ENCODE measurements around the gene TMPRSS9. TPM values are rescaled to one million over a fixed set of nuclear protein-coding genes. Genes with fewer than 3 reads are reported as not detected.

TMPRSS9 gene
- total and polyA plus RNA-seq, 4 experiments from 2014 or later = not detected

Small RNA genes lying within 50 kb of the gene (microRNA-seq; reads per million reads assigned to microRNA genes)
- gene MIR7108 (ENCODE audit: borderline microRNAs expressed, borderline number of aligned reads, borderline replicate concordance) = not detected

Other genes starting within 250 kb of the TMPRSS9 start
- gene AP3D1, start 208.7 kb upstream of the TMPRSS9 start, total RNA-seq = 10 to 100 TPM; 80.6 to 87.2 TPM
- gene AP3D1, start 208.7 kb upstream of the TMPRSS9 start, polyA plus RNA-seq = 10 to 100 TPM in 1 of 2 donors, 1 to 10 TPM in 1; 6.7 to 58.9 TPM
- gene DOT1L, start 196.3 kb upstream of the TMPRSS9 start, total RNA-seq = 10 to 100 TPM; 29.6 to 29.9 TPM
- under 1 TPM; 0.03 to 0.94 TPM for gene DOT1L, start 196.3 kb upstream of the TMPRSS9 start, polyA plus RNA-seq
- 10 to 100 TPM; 64.9 to 65.3 TPM for gene PLEKHJ1, start 123.9 kb upstream of the TMPRSS9 start, total RNA-seq
- 100 to 1,000 TPM; 105 to 119 TPM for gene PLEKHJ1, start 123.9 kb upstream of the TMPRSS9 start, polyA plus RNA-seq
- gene SF3A2, start 123.4 kb upstream of the TMPRSS9 start, total RNA-seq = 100 to 1,000 TPM; 140 to 141 TPM
- gene SF3A2, start 123.4 kb upstream of the TMPRSS9 start, polyA plus RNA-seq = 10 to 100 TPM in 1 of 2 donors, 1 to 10 TPM in 1; 8.3 to 37.8 TPM
- 10 to 100 TPM in 1 of 2 experiments, 1 to 10 TPM in 1; 7.5 to 12.7 TPM for gene AMH, start 110.9 kb upstream of the TMPRSS9 start, total RNA-seq
- not detected for gene AMH, start 110.9 kb upstream of the TMPRSS9 start, polyA plus RNA-seq
- gene JSRP1, start 103.8 kb upstream of the TMPRSS9 start, total RNA-seq = 1 to 10 TPM; 1.3 to 1.5 TPM
- 1 to 10 TPM; 1.1 to 1.7 TPM for gene JSRP1, start 103.8 kb upstream of the TMPRSS9 start, polyA plus RNA-seq
- gene PEAK3, start 78.1 kb upstream of the TMPRSS9 start, total RNA-seq = under 1 TPM in 1 of 2 experiments, not detected in 1; 0.11 TPM
- gene PEAK3, start 78.1 kb upstream of the TMPRSS9 start, polyA plus RNA-seq = under 1 TPM; 0.07 TPM
- gene LINGO3, start 52.1 kb upstream of the TMPRSS9 start, total RNA-seq = under 1 TPM; 0.73 to 0.75 TPM
- gene LINGO3, start 52.1 kb upstream of the TMPRSS9 start, polyA plus RNA-seq = 1 to 10 TPM in 1 of 2 donors, under 1 TPM in 1; 0.46 to 7.1 TPM
- 100 to 1,000 TPM; 107 to 108 TPM for gene LSM7, start 31.7 kb upstream of the TMPRSS9 start, total RNA-seq
- gene LSM7, start 31.7 kb upstream of the TMPRSS9 start, polyA plus RNA-seq = 100 to 1,000 TPM; 165 to 171 TPM
- 10 to 100 TPM; 76.8 to 82.8 TPM for gene SPPL2B, start 31.6 kb upstream of the TMPRSS9 start, total RNA-seq
- 1 to 10 TPM; 6.2 to 9.4 TPM for gene SPPL2B, start 31.6 kb upstream of the TMPRSS9 start, polyA plus RNA-seq
- gene TIMM13, start 67.3 kb downstream of the TMPRSS9 start, total RNA-seq = 10 to 100 TPM; 30.6 to 31.6 TPM
- 10 to 100 TPM; 65.9 to 76.4 TPM for gene TIMM13, start 67.3 kb downstream of the TMPRSS9 start, polyA plus RNA-seq
- gene LMNB2, start 96.7 kb downstream of the TMPRSS9 start, total RNA-seq = 10 to 100 TPM; 19.8 to 19.9 TPM
- gene LMNB2, start 96.7 kb downstream of the TMPRSS9 start, polyA plus RNA-seq = 10 to 100 TPM in 1 of 2 donors, 1 to 10 TPM in 1; 3.8 to 10.8 TPM
- 10 to 100 TPM; 88.2 to 88.3 TPM for gene GADD45B, start 115.9 kb downstream of the TMPRSS9 start, total RNA-seq
- gene GADD45B, start 115.9 kb downstream of the TMPRSS9 start, polyA plus RNA-seq = 10 to 100 TPM; 44.9 to 94.4 TPM

Measured in CD4-positive, alpha-beta memory T cell (primary cell).